SK-N-SH (cell line): Measurements from ENCODE around the gene CYP51A1. TPM values are rescaled to one million over a fixed set of nuclear protein-coding genes. Genes with fewer than 3 reads are reported as not detected.

Experiments used
- CTCF ChIA-PET: fragments of 300-600, 350-600 bp; formaldehyde crosslinking; extraction: SDS; loops from one replicate; lab custom pipeline; 2021; lab: Yijun Ruan, JAX
- POLR2A ChIA-PET: fragments of 350-600 bp; sonication (Branson Sonifier 250); formaldehyde crosslinking; extraction: SDS; loops from one replicate; lab custom pipeline; 2020; ENCODE audit warnings: antibody characterized with exemption, inconsistent platforms; lab: Yijun Ruan, JAX
- DNase-seq: peaks from one replicate; pipeline ENCODE4 v3.0.0; 2012
- H2AFZ ChIP-seq: fragments of 200-600 bp; sonication (generic); 2 replicates; pipeline ENCODE4 v1.8.1; 2016; ENCODE audit warnings: antibody characterized with exemption, mild to moderate bottlenecking, low read depth
- H3F3A ChIP-seq: fragments of 200-600 bp; sonication (generic); replicated peaks from 2 replicates; pipeline ENCODE3; 2016; ENCODE audit warnings: antibody characterized with exemption, mild to moderate bottlenecking; ENCODE audit not compliant: insufficient read depth
- H3K27ac ChIP-seq, 2 experiments: fragments of 200-500 bp in 1 of 2; fragments of 200-600 bp in 1 of 2; sonication (Bioruptor generic) in 1 of 2; sonication (generic), shearing (Covaris generic) in 1 of 2; 2 replicates each; pipeline versions ENCODE4 v1.5.1 to v1.6.1; 2014 to 2016; ENCODE audit warnings: low read depth in 2 of 2, inconsistent platforms in 1 of 2, low read length in 1 of 2, mild to moderate bottlenecking in 1 of 2, mixed read lengths in 1 of 2
- H3K27me3 ChIP-seq: fragments of 200-600 bp; sonication (generic), shearing (Covaris generic); 2 replicates; pipeline ENCODE4 v1.6.1; 2016; ENCODE audit warnings: mixed run types; ENCODE audit not compliant: insufficient read depth
- H3K36me3 ChIP-seq, 2 experiments: fragments of 200-500 bp in 1 of 2; fragments of 200-600 bp in 1 of 2; sonication (Bioruptor generic) in 1 of 2; sonication (generic) in 1 of 2; replicated peaks in 1 of 2; 2 replicates each; pipeline versions ENCODE3 to v1.5.1; 2014 to 2016; ENCODE audit warnings: low read length in 1 of 2, mild to moderate bottlenecking in 1 of 2; ENCODE audit not compliant: insufficient read depth in 2 of 2, control insufficient read depth in 1 of 2
- H3K4me1 ChIP-seq, 2 experiments: fragments of 200-500 bp in 1 of 2; fragments of 200-600 bp in 1 of 2; sonication (Bioruptor generic) in 1 of 2; sonication (generic), shearing (Covaris generic) in 1 of 2; 2 replicates each; pipeline versions ENCODE4 v1.5.1 to v1.6.1; 2014 to 2016; ENCODE audit warnings: low read depth in 1 of 2, low read length in 1 of 2, mixed run types in 1 of 2; ENCODE audit not compliant: insufficient read depth in 2 of 2, control insufficient read depth in 1 of 2
- H3K4me2 ChIP-seq: fragments of 200-600 bp; sonication (generic), shearing (Covaris generic); 2 replicates; pipeline ENCODE4 v1.6.1; 2017; ENCODE audit warnings: mixed run types
- H3K4me3 ChIP-seq, 2 experiments: fragments of 200-500 bp in 1 of 2; fragments of 200-600 bp in 1 of 2; sonication (Bioruptor generic) in 1 of 2; sonication (generic), shearing (Covaris generic) in 1 of 2; 2 replicates each; pipeline versions ENCODE4 v1.5.1 to v1.8.1; 2014 to 2016; ENCODE audit warnings: low read depth in 2 of 2, inconsistent platforms in 1 of 2, low read length in 1 of 2, mild to moderate bottlenecking in 1 of 2, mixed read lengths in 1 of 2, moderate library complexity in 1 of 2
- H3K79me2 ChIP-seq: fragments of 200-600 bp; sonication (generic); 2 replicates; pipeline ENCODE4 v1.8.1; 2017; ENCODE audit warnings: mild to moderate bottlenecking; ENCODE audit not compliant: insufficient read depth
- H3K9ac ChIP-seq: fragments of 200-600 bp; sonication (generic); 2 replicates; pipeline ENCODE4 v1.6.1; 2017; ENCODE audit warnings: mixed run types
- H3K9me2 ChIP-seq: fragments of 200-600 bp; sonication (generic); 2 replicates; pipeline ENCODE4 v1.6.1; 2017; ENCODE audit warnings: mixed run types
- H3K9me3 ChIP-seq: fragments of 200-600 bp; sonication (generic); 2 replicates; pipeline ENCODE4 v1.6.1; 2017; ENCODE audit warnings: mixed run types, mild to moderate bottlenecking, moderate library complexity
- H4K20me1 ChIP-seq: fragments of 200-600 bp; sonication (generic); 2 replicates; pipeline ENCODE4 v1.6.1; 2017; ENCODE audit warnings: mild to moderate bottlenecking, mixed run types; ENCODE audit not compliant: insufficient read depth
- CHD2 ChIP-seq: fragments of 150-350 bp; IDR thresholded peaks from 2 replicates; pipeline ENCODE4 v1.6.1; 2018; ENCODE audit warnings: low read length; ENCODE audit not compliant: partially characterized antibody
- EP300 ChIP-seq, 2 experiments: IDR thresholded peaks; 2 replicates each; pipeline versions ENCODE4 v1.4.0 to v1.6.1; 2012; ENCODE audit warnings: borderline replicate concordance in 1 of 2, low read depth in 1 of 2, low read length in 1 of 2
- EZH2phosphoT487 ChIP-seq: fragments of 200-600 bp; sonication (generic); IDR thresholded peaks from 2 replicates; pipeline ENCODE4 v1.6.1; 2017; ENCODE audit warnings: low read depth, mixed run types, mild to moderate bottlenecking, antibody characterized with exemption, moderate library complexity, borderline replicate concordance
- MAX ChIP-seq: IDR thresholded peaks from 2 replicates; pipeline ENCODE4 v1.4.0; 2012; ENCODE audit warnings: low read depth
- MEF2A ChIP-seq: IDR thresholded peaks from 2 replicates; pipeline ENCODE4 v1.4.0; 2012; ENCODE audit warnings: low read depth, borderline replicate concordance
- MXI1 ChIP-seq: IDR thresholded peaks from 2 replicates; pipeline ENCODE4 v1.6.1; 2012; ENCODE audit warnings: mild to moderate bottlenecking, low read depth, low read length, improper control_type of control experiment
- NFIC ChIP-seq: IDR thresholded peaks from 2 replicates; pipeline ENCODE4 v1.4.0; 2012; ENCODE audit warnings: borderline replicate concordance
- NRF1 ChIP-seq: IDR thresholded peaks from 2 replicates; pipeline ENCODE4 v1.6.1; 2012; ENCODE audit warnings: low read depth, mild to moderate bottlenecking, low read length
- RAD21 ChIP-seq: IDR thresholded peaks from 2 replicates; pipeline ENCODE4 v1.6.1; 2012; ENCODE audit warnings: mild to moderate bottlenecking, low read length
- RCOR1 ChIP-seq: fragments of 150-350 bp; IDR thresholded peaks from 2 replicates; pipeline ENCODE4 v1.6.1; 2017; ENCODE audit warnings: antibody characterized with exemption, low read length
- RFX5 ChIP-seq: IDR thresholded peaks from 2 replicates; pipeline ENCODE4 v1.6.1; 2012; ENCODE audit warnings: mild to moderate bottlenecking, improper control_type of control experiment, low read length
- RXRA ChIP-seq: IDR thresholded peaks from 2 replicates; pipeline ENCODE4 v1.4.0; 2012; ENCODE audit warnings: low read depth, mild to moderate bottlenecking, borderline replicate concordance
- SIN3A ChIP-seq: IDR thresholded peaks from 2 replicates; pipeline ENCODE4 v1.6.1; 2012; ENCODE audit warnings: low read depth, mild to moderate bottlenecking, low read length, moderate library complexity, borderline replicate concordance
- SMC3 ChIP-seq: IDR thresholded peaks from 2 replicates; pipeline ENCODE4 v1.6.1; 2012; ENCODE audit warnings: low read depth, low read length, improper control_type of control experiment
- TAF1 ChIP-seq: IDR thresholded peaks from 2 replicates; pipeline ENCODE4 v1.6.1; 2012; ENCODE audit warnings: low read depth, mild to moderate bottlenecking, low read length, moderate library complexity, borderline replicate concordance
- TEAD4 ChIP-seq: IDR thresholded peaks from 2 replicates; pipeline ENCODE4 v1.4.0; 2012; ENCODE audit warnings: mild to moderate bottlenecking, borderline replicate concordance; ENCODE audit not compliant: insufficient read depth
- YY1 ChIP-seq: IDR thresholded peaks from 2 replicates; pipeline ENCODE4 v1.4.0; 2012; ENCODE audit warnings: low read depth, mild to moderate bottlenecking
- ZBTB33 ChIP-seq: IDR thresholded peaks from 2 replicates; pipeline ENCODE4 v1.4.0; 2012; ENCODE audit warnings: low read depth, borderline replicate concordance
- WGBS: methylation state at CpG from one replicate; pipeline ENCODE4 v1.1.6; 2017; ENCODE audit warnings: low lambda C conversion rate; 5-methylcytosine and 5-hydroxymethylcytosine counted together
- polyA plus RNA-seq, 3 experiments: library from polyadenylated mRNA; depleted of rRNA; stranded (reverse); fragments of >200 nt; gene quantifications; 2 replicates each; pipeline ENCODE4 v1.2.3, GENCODE V29; 2012
- TF ChIP-seq, protein P1 (sequence below): IDR thresholded peaks from 2 replicates; pipeline ENCODE4 v1.4.0; 2012; ENCODE audit warnings: low read depth, borderline replicate concordance
- TF ChIP-seq, protein P2 (sequence below): IDR thresholded peaks from 2 replicates; pipeline ENCODE4; 2012

CYP51A1 gene
- polyA plus RNA-seq, 1 of the 3 experiments (the other 2 are of a cell fraction), result 4.7 TPM

GRCh38 chr7:92155108-92155739 is 20.9 kb upstream of the CYP51A1 start:
- 76% methylated on average over 1 of the region's 1 CpG for WGBS
- H3K36me3 ChIP-seq, result no peaks in the 10 kb centered on the region
- no peaks in the 10 kb centered on the region for H3K9me3 ChIP-seq
- H4K20me1 ChIP-seq, result no peaks in the 10 kb centered on the region
- ChIA-PET POLR2A (no interaction called here), CTCF (no interaction called here)
- H2AFZ ChIP-seq, result no peak overlapping the region
- no peaks in the 10 kb centered on the region for H3K9me2 ChIP-seq
- H3K79me2 ChIP-seq, result no peaks in the 10 kb centered on the region
- H3K27me3 ChIP-seq, result no peaks in the 10 kb centered on the region
- no peak for DNase-seq
- no peak overlapping the region for H3K27ac ChIP-seq
- no peak overlapping the region for H3K4me3 ChIP-seq
- H3K4me1 ChIP-seq, result no peaks in the 10 kb centered on the region
- no peak overlapping the region for H3K4me2 ChIP-seq
- TF ChIP-seq, protein P1, sequence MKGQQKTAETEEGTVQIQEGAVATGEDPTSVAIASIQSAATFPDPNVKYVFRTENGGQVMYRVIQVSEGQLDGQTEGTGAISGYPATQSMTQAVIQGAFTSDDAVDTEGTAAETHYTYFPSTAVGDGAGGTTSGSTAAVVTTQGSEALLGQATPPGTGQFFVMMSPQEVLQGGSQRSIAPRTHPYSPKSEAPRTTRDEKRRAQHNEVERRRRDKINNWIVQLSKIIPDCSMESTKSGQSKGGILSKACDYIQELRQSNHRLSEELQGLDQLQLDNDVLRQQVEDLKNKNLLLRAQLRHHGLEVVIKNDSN, result no peak
- TF ChIP-seq TAF1 (no peak), SMC3 (no peak), RFX5 (no peak), SIN3A (no peak), MXI1 (no peak), YY1 (no peak), EZH2phosphoT487 (no peak), RXRA (no peak), NFIC (no peak), EP300 (IDR thresholded peaks at IDR 0.05; ENCODE audit: borderline replicate concordance in 1 of 2, low read depth in 1 of 2, low read length in 1 of 2) (no peak), TEAD4 (no peak), ZBTB33 (no peak), NRF1 (no peak), RAD21 (no peak), MEF2A (no peak), CHD2 (no peak), RCOR1 (no peak), MAX (no peak)
- TF ChIP-seq, protein P2, sequence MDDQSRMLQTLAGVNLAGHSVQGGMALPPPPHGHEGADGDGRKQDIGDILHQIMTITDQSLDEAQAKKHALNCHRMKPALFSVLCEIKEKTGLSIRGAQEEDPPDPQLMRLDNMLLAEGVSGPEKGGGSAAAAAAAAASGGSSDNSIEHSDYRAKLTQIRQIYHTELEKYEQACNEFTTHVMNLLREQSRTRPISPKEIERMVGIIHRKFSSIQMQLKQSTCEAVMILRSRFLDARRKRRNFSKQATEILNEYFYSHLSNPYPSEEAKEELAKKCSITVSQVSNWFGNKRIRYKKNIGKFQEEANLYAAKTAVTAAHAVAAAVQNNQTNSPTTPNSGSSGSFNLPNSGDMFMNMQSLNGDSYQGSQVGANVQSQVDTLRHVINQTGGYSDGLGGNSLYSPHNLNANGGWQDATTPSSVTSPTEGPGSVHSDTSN, result no peak
- H3K9ac ChIP-seq, result no peak overlapping the region
- peaks cover 5% of the 10 kb centered on the region for H3F3A ChIP-seq
